Measurements from ENCODE around the gene HKDC1. TPM values are rescaled to one million over a fixed set of nuclear protein-coding genes. Genes with fewer than 3 reads are reported as not detected.

Gene HKDC1
- polyA plus RNA-seq, 1 donor from 2014 or later, result 0.07 TPM

GRCh38 chr10:69223028-69223342 is 2.9 kb downstream of the HKDC1 start:
- no peak overlapping the region for H3K4me2 ChIP-seq (ENCODE audit: low read length)
- H4K20me1 ChIP-seq (ENCODE audit: insufficient read depth), result no peaks in the 10 kb centered on the region
- no peaks in the 10 kb centered on the region for H3K79me2 ChIP-seq (replicated peaks; ENCODE audit: insufficient read depth, low read length)
- no peaks in the 10 kb centered on the region for H3K9me3 ChIP-seq (ENCODE audit: low read length)
- H3F3A ChIP-seq (ENCODE audit: insufficient read depth, low read length, poor library complexity, severe bottlenecking), result no peaks in the 10 kb centered on the region
- H2AFZ ChIP-seq (ENCODE audit: low read depth, low read length), result no peak overlapping the region
- H3K36me3 ChIP-seq (ENCODE audit: insufficient read depth, low read length), result no peaks in the 10 kb centered on the region
- H3K4me3 ChIP-seq (ENCODE audit: low read length), result no peak overlapping the region
- no peaks in the 10 kb centered on the region for H3K9me2 ChIP-seq (ENCODE audit: insufficient read depth, low read length)
- H3K27ac ChIP-seq (ENCODE audit: low read length), result no peak overlapping the region
- TF ChIP-seq CTCF (IDR thresholded peaks at IDR 0.05; ENCODE audit: poor library complexity, severe bottlenecking), result no peak
- no peak for TF ChIP-seq EP300 (conservative IDR thresholded peaks at IDR 0.05; ENCODE audit: poor library complexity, severe bottlenecking)
- TF ChIP-seq RAD21 (conservative IDR thresholded peaks at IDR 0.05), result no peak
- TF ChIP-seq SMC3 (conservative IDR thresholded peaks at IDR 0.05; ENCODE audit: poor library complexity), result no peak
- TF ChIP-seq EZH2 (IDR thresholded peaks at IDR 0.05; ENCODE audit: borderline replicate concordance, insufficient read depth, low read length, poor library complexity, severe bottlenecking), result no peak
- TF ChIP-seq TAF1 (IDR thresholded peaks at IDR 0.05; ENCODE audit: low read depth), result no peak
- no peak for TF ChIP-seq POLR2AphosphoS5 (IDR thresholded peaks at IDR 0.05)
- TF ChIP-seq REST (IDR thresholded peaks at IDR 0.05; ENCODE audit: borderline replicate concordance), result no peak
- TF ChIP-seq MXI1 (conservative IDR thresholded peaks at IDR 0.05; ENCODE audit: poor library complexity, severe bottlenecking), result no peak
- H3K27me3 ChIP-seq (ENCODE audit: insufficient read depth, low read depth, low read length), result no peaks in the 10 kb centered on the region
- no peak overlapping the region for H3K9ac ChIP-seq (ENCODE audit: low read length)

- H3K4me2 ChIP-seq (ENCODE audit: low read length), result no peak overlapping the region
- TF ChIP-seq EZH2 (IDR thresholded peaks at IDR 0.05; ENCODE audit: borderline replicate concordance, insufficient read depth, low read length, poor library complexity, severe bottlenecking), result no peak
- no peak for TF ChIP-seq CTCF (IDR thresholded peaks at IDR 0.05; ENCODE audit: poor library complexity, severe bottlenecking)
- TF ChIP-seq REST (IDR thresholded peaks at IDR 0.05; ENCODE audit: borderline replicate concordance), result no peak
- no peak for TF ChIP-seq EP300 (conservative IDR thresholded peaks at IDR 0.05; ENCODE audit: poor library complexity, severe bottlenecking)
- no peak for TF ChIP-seq MXI1 (conservative IDR thresholded peaks at IDR 0.05; ENCODE audit: poor library complexity, severe bottlenecking)
- no peak for TF ChIP-seq SMC3 (conservative IDR thresholded peaks at IDR 0.05; ENCODE audit: poor library complexity)
- TF ChIP-seq RAD21 (conservative IDR thresholded peaks at IDR 0.05), result no peak
- no peak for TF ChIP-seq POLR2AphosphoS5 (IDR thresholded peaks at IDR 0.05)
- no peak for TF ChIP-seq TAF1 (IDR thresholded peaks at IDR 0.05; ENCODE audit: low read depth)
- no peaks in the 10 kb centered on the region for H3K9me3 ChIP-seq (ENCODE audit: low read length)
- no peaks in the 10 kb centered on the region for H4K20me1 ChIP-seq (ENCODE audit: insufficient read depth)
- H2AFZ ChIP-seq (ENCODE audit: low read depth, low read length), result no peak overlapping the region
- no peaks in the 10 kb centered on the region for H3K9me2 ChIP-seq (ENCODE audit: insufficient read depth, low read length)
- H3K79me2 ChIP-seq (replicated peaks; ENCODE audit: insufficient read depth, low read length), result no peaks in the 10 kb centered on the region
- H3K9ac ChIP-seq (ENCODE audit: low read length), result no peak overlapping the region
- H3F3A ChIP-seq (ENCODE audit: insufficient read depth, low read length, poor library complexity, severe bottlenecking), result no peaks in the 10 kb centered on the region
- no peaks in the 10 kb centered on the region for H3K27me3 ChIP-seq (ENCODE audit: insufficient read depth, low read depth, low read length)
- no peaks in the 10 kb centered on the region for H3K36me3 ChIP-seq (ENCODE audit: insufficient read depth, low read length)
- no peak overlapping the region for H3K27ac ChIP-seq (ENCODE audit: low read length)
- no peak overlapping the region for H3K4me3 ChIP-seq (ENCODE audit: low read length)
Measured at GRCh38 chr10:69224862-69225657, 4.9 kb downstream of the HKDC1 start.
